GM23248 (cell line): Measurements from ENCODE around the gene RFX3. TPM values are rescaled to one million over a fixed set of nuclear protein-coding genes. Genes with fewer than 3 reads are reported as not detected.

Source experiments
- DNase-seq: peaks from one replicate; pipeline ENCODE4 v3.0.0-alpha.2; 2015
- H2AFZ ChIP-seq: fragments of 200-600 bp; sonication (generic); 2 replicates; pipeline ENCODE4 v1.6.1; 2016; ENCODE audit warnings: antibody characterized with exemption
- H3F3A ChIP-seq: fragments of 200-600 bp; sonication (generic); 2 replicates; pipeline ENCODE4 v1.6.1; 2016; ENCODE audit warnings: mild to moderate bottlenecking, antibody characterized with exemption, mixed run types; ENCODE audit not compliant: insufficient read depth
- H3K27ac ChIP-seq: fragments of 200-600 bp; sonication (generic); 2 replicates; pipeline ENCODE4 v1.5.1; 2016; ENCODE audit warnings: mild to moderate bottlenecking
- H3K27me3 ChIP-seq: fragments of 200-600 bp; sonication (generic); replicated peaks from 2 replicates; pipeline ENCODE4 v1.6.1; 2016; ENCODE audit warnings: mild to moderate bottlenecking; ENCODE audit not compliant: insufficient read depth
- H3K36me3 ChIP-seq: fragments of 200-600 bp; sonication (generic); 2 replicates; pipeline ENCODE4 v1.6.1; 2016; ENCODE audit warnings: low read depth, mild to moderate bottlenecking
- H3K4me1 ChIP-seq: fragments of 200-600 bp; sonication (generic); 2 replicates; pipeline ENCODE4 v1.6.1; 2016; ENCODE audit warnings: mild to moderate bottlenecking; ENCODE audit not compliant: insufficient read depth
- H3K4me2 ChIP-seq: fragments of 200-600 bp; sonication (generic); one replicate; pipeline ENCODE4 v1.6.1; 2016; ENCODE audit warnings: mild to moderate bottlenecking; ENCODE audit not compliant: unreplicated experiment
- H3K4me3 ChIP-seq: fragments of 200-600 bp; sonication (generic); 2 replicates; pipeline ENCODE4 v1.5.1; 2016; ENCODE audit warnings: mild to moderate bottlenecking
- H3K79me2 ChIP-seq: fragments of 200-600 bp; sonication (generic); 2 replicates; pipeline ENCODE4 v1.6.1; 2016; ENCODE audit warnings: mild to moderate bottlenecking; ENCODE audit not compliant: insufficient read depth
- H3K9ac ChIP-seq: fragments of 200-600 bp; sonication (generic); 2 replicates; pipeline ENCODE4 v1.6.1; 2016; ENCODE audit warnings: mild to moderate bottlenecking
- H3K9me2 ChIP-seq: fragments of 200-600 bp; sonication (generic); 2 replicates; pipeline ENCODE4 v1.6.1; 2016; ENCODE audit warnings: mixed run types, mild to moderate bottlenecking, moderate library complexity; ENCODE audit not compliant: insufficient read depth
- H3K9me3 ChIP-seq: fragments of 200-600 bp; sonication (generic); one replicate; pipeline ENCODE4 v1.6.1; 2017; ENCODE audit warnings: low read depth
- H4K20me1 ChIP-seq: fragments of 200-600 bp; sonication (generic); 2 replicates; pipeline ENCODE4 v1.6.0; 2016; ENCODE audit not compliant: insufficient read depth
- EZH2 ChIP-seq: fragments of 200-600 bp; sonication (generic); IDR thresholded peaks from 2 replicates; pipeline ENCODE4 v1.6.1; 2018; ENCODE audit warnings: antibody characterized with exemption, mild to moderate bottlenecking; ENCODE audit not compliant: insufficient read depth, poor library complexity, severe bottlenecking
- EZH2phosphoT487 ChIP-seq: fragments of 200-600 bp; sonication (generic); IDR thresholded peaks from 2 replicates; pipeline ENCODE4 v1.6.1; 2018; ENCODE audit warnings: antibody characterized with exemption, moderate library complexity, mild to moderate bottlenecking, low read depth; ENCODE audit not compliant: insufficient read depth
- WGBS, 2 experiments: methylation state at CpG; one replicate each; pipeline ENCODE4 v1.1.6; 2015 to 2017; ENCODE audit warnings: low lambda C conversion rate in 2 of 2, low coverage in 1 of 2; ENCODE audit errors: missing lambda C conversion rate in 2 of 2; 5-methylcytosine and 5-hydroxymethylcytosine counted together
- in situ Hi-C: fragments of 300-500 bp; cut with MboI; formaldehyde crosslinking; loops from 2 replicates; pipeline ENCODE4 v1.15.0; 2020
- polyA plus RNA-seq: library from polyadenylated mRNA; unstranded; fragments of >200 nt; fragmentation: Nextera tagmentation; extraction: Ambion mirVana; gene quantifications from 2 replicates; pipeline ENCODE4 v1.2.1, GENCODE V29; 2016
- total RNA-seq: library from RNA; depleted of rRNA; stranded (reverse); fragments of >200 nt; shearing (Covaris generic); gene quantifications from 2 replicates; pipeline ENCODE4 v1.2.3, GENCODE V29; 2014

Gene RFX3
- total and polyA plus RNA-seq, 2 experiments from 2014 or later: 0.80 to 1.9 TPM

GRCh38 chr9:3534614-3535404 lies 9.0 kb upstream of the RFX3 start:
- no peaks in the 10 kb centered on the region for H3K36me3 ChIP-seq
- H2AFZ ChIP-seq: no peak overlapping the region
- DNase-seq: no peak
- H3K27ac ChIP-seq: no peak overlapping the region
- H3F3A ChIP-seq: no peaks in the 10 kb centered on the region
- no peak overlapping the region for H3K4me2 ChIP-seq
- H3K9ac ChIP-seq: no peak overlapping the region
- no peaks in the 10 kb centered on the region for H3K9me3 ChIP-seq
- 82 to 85% methylated on average over 6 of the region's 6 CpGs for whole genome bisulfite sequencing, 2 experiments
- no peaks in the 10 kb centered on the region for H3K27me3 ChIP-seq
- H3K9me2 ChIP-seq: no peaks in the 10 kb centered on the region
- no peak for TF ChIP-seq EZH2
- TF ChIP-seq EZH2phosphoT487: no peak
- no peaks in the 10 kb centered on the region for H3K79me2 ChIP-seq
- H3K4me3 ChIP-seq: no peak overlapping the region
- no peaks in the 10 kb centered on the region for H4K20me1 ChIP-seq
- H3K4me1 ChIP-seq: no peaks in the 10 kb centered on the region
- in situ Hi-C loops: no loop called here

DNA sequence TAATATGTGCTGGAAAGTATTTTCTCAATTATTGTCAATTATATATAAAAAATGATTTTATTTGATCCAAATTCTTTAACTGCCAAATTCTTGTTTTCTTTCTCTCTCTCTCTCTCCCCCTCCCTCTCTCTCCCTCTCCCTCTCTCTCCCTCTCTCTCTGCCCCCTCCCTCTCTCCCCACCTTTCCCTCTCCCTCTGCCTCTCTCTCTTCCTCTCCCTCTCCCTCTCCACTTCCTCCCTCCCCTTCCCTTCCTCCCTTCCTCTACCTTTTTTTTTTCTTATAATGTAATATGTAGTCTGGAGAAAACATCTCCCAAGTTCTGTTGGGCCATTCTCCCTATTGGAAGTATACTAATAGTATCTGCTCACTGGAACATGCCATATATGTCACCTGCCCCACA lies 6.4 kb upstream of the RFX3 start:
- no peak overlapping the region for H3K4me3 ChIP-seq
- H3K36me3 ChIP-seq: no peaks in the 10 kb centered on the region
- no peaks in the 10 kb centered on the region for H3K27me3 ChIP-seq
- no peak overlapping the region for H3K27ac ChIP-seq
- H4K20me1 ChIP-seq: no peaks in the 10 kb centered on the region
- peaks cover 14% of the 10 kb centered on the region; the same call in 1 of the 2 replicates for H3K4me1 ChIP-seq
- no peak overlapping the region for H2AFZ ChIP-seq
- H3K4me2 ChIP-seq: no peak overlapping the region
- DNase-seq: no peak
- peaks cover 22% of the 10 kb centered on the region for H3K79me2 ChIP-seq
- TF ChIP-seq EZH2phosphoT487 (no peak), EZH2 (no peak)
- H3F3A ChIP-seq: no peaks in the 10 kb centered on the region
- no peak overlapping the region for H3K9ac ChIP-seq
- no peaks in the 10 kb centered on the region for H3K9me2 ChIP-seq
- in situ Hi-C loops: no loop called here
- H3K9me3 ChIP-seq: no peaks in the 10 kb centered on the region

GRCh38 chr9:3528451-3528850 lies 2.6 kb upstream of the RFX3 start:
- Histone ChIP-seq H3K9me3 (no peaks in the 10 kb centered on the region), H3F3A (no peaks in the 10 kb centered on the region), H3K27me3 (no peaks in the 10 kb centered on the region), H3K27ac (no peak overlapping the region), H3K9ac (no peak overlapping the region), H3K79me2 (peaks cover 26% of the 10 kb centered on the region), H3K9me2 (no peaks in the 10 kb centered on the region), H4K20me1 (no peaks in the 10 kb centered on the region), H3K4me1 (peaks cover 27% of the 10 kb centered on the region), H3K36me3 (no peaks in the 10 kb centered on the region), H3K4me2 (no peak overlapping the region), H2AFZ (no peak overlapping the region), H3K4me3 (no peak overlapping the region)
- DNase-seq: no peak
- TF ChIP-seq EZH2 (no peak), EZH2phosphoT487 (no peak)
- in situ Hi-C loops: no loop called here
- 98 to 99% methylated on average over 7 of the region's 7 CpGs for WGBS, 2 experiments

DNA sequence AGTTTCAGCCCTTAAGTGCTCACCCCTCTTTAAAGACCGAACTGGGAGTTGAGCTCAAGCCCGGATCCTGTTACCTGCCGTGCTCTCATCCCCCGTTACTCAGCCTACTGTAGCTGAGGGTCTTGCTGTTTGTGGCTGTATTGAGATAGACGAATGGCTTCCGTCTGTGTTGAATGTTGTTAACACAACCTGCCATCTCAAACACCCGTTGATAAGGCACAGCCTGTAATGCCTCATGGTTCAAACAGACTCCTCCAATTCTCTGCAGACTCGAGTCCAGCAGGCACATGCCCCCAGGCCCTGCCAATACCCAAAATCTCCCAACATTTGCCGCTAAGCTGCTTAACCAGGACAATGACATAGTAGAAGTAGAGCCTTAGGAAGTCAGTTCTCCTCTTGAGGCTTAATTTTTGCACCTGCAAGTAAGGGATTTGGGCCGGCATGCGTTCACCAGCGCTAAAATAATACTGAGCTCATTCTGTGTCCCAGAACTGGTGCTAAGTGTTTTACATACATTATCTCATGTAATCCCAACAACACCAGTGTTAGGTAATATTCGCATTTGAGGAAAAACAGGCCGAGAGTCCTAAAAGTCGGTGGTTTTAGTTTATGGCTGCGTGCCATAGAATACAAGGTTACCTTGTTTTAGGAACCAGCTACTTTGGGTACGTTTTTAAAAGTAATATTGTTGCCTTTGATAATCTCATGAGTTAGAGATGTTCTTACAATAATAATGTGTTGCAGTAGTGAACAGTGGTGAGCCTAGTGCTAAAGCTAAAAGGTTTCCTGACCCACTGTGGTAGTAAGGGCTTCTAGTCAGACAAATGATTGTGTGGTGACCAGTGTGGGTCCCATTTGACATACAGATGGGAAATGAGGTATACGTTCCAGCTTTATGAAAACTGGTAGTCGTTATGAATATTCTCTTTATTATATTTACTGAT lies 1.5 kb upstream of the RFX3 start:
- no peaks in the 10 kb centered on the region for H3K9me3 ChIP-seq
- 13 to 15% methylated on average over 19 of the region's 19 CpGs for WGBS, 2 experiments
- H3K27me3 ChIP-seq: no peaks in the 10 kb centered on the region
- H3K36me3 ChIP-seq: no peaks in the 10 kb centered on the region
- in situ Hi-C loops: no loop called here
- H3K4me2 ChIP-seq: peak overlapping the region; percentile 99
- H3K4me3 ChIP-seq: peak overlapping the region; percentile 91
- H3K4me1 ChIP-seq: peaks cover 27% of the 10 kb centered on the region
- no peaks in the 10 kb centered on the region for H3F3A ChIP-seq
- TF ChIP-seq EZH2 (no peak), EZH2phosphoT487 (no peak)
- peak overlapping the region; percentile 99 for H3K9ac ChIP-seq
- peak overlapping the region; percentile 100 for H3K27ac ChIP-seq
- no peaks in the 10 kb centered on the region for H3K9me2 ChIP-seq
- DNase-seq: peak; percentile 47
- no peaks in the 10 kb centered on the region for H4K20me1 ChIP-seq
- H2AFZ ChIP-seq: peak overlapping the region; percentile 73
- peaks cover 26% of the 10 kb centered on the region for H3K79me2 ChIP-seq
